ELR (cell line): ENCODE data around the gene SH3D19.
"Not testable (repeated sequence)": the region's sequence is repeated elsewhere in the genome, so short reads cannot be mapped to it uniquely, and the experiment has no call there.

Experiments
- DNase-seq: peaks from one replicate; pipeline ENCODE4 v3.0.0-alpha.2; 2015; ENCODE audit warnings: low read depth

The SH3D19 gene

DNA sequence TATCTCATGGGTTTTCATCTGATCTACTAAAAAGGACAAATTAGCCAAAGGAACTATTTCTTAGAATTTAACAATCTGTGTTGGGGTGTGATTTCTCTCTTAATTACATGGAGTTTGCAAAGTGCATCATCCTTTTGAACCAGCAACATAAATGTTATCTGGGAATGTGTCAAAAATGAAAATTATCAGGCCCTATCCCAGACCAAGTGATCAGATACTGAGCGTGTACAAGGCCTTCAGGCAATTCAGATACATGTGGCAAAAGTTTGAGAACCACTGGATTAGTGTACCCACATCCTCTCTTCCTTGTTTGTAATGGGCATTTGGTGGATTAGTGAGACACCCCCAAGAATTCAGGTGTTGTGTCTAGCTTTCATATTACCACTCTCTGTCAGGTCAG, 3.8 kb downstream of the SH3D19 start:
- DNase-seq: no peak

DNA sequence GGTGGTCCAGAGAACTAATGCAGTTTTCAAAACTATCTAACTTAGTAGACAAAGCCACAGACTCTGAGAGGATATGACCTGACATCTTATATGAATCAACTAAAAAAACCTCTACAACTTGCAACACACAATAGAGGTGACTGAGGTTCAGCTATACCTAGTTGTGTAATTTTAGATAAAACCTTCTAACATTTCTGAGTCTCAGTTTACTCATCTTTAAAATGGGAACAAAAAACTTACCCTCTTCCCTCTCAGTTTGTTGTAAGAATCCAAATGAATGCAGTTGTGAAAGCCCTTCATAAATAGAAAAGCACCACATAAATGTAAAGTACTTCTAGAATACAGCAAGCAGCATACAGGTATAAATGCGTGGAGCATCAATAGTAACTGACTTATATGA, 5.9 kb downstream of the SH3D19 start:
- no peak for DNase-seq

DNA sequence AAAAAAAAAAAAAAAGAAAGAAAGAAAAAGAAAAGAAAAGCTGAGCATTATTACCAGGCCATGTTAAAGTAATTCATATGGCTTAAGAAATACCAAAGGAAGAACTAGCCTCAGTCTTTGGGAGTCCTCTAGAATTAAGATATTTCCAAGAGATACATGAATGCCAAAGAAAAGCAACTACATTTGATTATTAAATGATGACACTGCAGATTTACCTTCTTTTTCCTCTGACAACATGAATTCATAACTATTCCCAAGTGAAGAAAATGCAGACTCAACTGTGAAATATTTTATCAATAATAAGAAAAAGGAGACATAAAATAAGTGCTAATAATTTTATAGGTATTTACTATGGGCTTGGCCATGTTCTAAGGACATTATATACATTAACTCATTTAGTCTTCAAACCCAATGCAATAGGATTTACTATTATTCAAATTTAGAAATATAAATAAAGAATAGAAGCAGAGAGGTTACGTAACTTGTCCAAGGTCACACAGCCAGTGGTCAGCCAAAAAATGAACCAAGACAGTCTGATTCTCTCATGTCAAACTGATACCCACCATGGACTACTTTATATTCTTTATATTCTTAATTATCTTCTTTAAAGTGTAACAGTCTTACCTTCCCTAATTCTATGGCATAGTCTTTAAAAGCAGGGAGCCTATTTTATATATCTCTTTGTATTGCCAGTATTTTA, 6.9 kb downstream of the SH3D19 start:
- no peak for DNase-seq

DNA sequence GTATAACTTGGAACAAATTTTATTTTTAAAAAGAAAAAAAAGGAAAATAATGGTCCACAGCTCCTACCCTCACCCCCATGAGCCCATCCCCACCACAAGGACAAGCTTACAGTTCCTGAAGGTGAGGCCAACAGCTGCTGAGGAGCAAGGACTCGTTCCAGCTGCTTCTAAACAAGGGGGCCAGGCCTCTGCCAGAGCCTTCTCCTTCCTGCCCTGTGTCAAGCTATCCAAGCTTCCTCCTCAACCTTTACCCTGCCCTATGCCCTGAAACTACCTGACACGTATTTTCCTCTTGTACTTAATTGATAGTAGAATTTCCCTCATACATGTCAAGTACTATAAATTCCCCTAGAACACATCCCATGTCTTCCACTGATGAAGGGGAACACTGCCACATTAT, 8.8 kb downstream of the SH3D19 start:
- DNase-seq: no peak

DNA sequence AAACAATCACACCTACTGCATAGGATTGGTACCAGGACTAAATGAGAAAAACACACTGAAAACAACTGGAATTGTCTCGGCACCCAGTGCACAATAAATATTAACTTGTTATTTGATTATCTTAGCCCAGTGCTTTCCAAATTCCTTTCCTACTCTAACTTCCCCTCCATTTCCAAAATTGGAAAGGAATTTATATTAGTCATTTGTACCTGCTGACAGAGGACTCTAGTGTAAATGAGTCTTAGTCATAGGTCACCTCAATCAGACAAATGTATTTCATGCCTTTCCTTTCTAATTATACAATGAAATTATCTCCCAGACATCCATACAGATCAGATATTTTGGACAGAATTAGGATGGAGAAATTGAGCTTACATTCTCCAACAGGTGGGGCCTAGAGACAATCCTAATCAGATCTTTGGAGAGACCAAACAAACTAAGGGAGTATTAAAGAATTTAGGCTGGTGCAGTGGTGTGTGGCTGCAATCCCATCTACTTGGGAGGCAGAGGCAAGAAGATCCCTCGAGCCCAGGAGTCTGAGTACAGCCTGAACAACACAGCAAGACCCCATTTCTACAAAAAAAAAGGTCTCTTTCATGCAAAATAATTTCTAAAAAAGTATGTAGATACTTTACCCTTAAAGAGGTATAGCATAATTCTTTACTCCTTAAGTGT, 10.1 kb downstream of the SH3D19 start:
- DNase-seq: peak; percentile 17

DNA sequence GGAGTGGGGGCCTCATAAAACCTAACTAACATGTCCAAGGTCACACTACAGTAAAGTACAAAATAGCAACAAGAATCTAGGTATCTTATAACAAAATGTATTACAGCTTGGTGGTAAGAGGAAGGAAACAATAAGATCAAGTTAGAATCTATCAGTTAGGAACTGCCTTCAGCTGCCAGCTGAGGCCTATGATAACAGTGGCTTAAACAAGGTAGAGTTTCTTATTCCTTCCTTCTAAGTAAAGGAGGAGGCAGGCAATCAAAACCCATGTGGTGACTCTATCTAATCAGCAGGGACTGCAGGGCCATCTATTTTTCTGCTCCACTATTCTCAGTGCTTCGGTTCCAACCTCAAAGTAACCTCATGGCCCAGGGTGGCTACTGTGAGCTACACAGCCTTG, 10.9 kb downstream of the SH3D19 start:
- DNase-seq: no peak

DNA sequence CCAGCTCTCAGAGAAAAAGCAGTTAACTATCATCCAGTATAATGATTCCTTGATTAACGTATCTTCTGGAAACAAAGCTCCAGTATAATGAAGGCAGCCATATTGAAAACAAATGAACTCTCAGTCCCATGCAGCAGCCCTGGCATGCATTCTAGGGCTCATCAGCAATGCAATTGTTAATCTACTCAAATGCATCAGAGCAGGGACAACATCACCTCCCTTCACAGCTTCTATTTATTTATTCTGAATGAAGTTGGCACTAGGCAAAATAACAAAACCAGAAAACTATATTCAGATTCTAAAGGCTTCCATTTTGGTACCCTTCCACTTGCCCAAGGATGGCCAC, 11.4 kb downstream of the SH3D19 start:
- no peak for DNase-seq

DNA sequence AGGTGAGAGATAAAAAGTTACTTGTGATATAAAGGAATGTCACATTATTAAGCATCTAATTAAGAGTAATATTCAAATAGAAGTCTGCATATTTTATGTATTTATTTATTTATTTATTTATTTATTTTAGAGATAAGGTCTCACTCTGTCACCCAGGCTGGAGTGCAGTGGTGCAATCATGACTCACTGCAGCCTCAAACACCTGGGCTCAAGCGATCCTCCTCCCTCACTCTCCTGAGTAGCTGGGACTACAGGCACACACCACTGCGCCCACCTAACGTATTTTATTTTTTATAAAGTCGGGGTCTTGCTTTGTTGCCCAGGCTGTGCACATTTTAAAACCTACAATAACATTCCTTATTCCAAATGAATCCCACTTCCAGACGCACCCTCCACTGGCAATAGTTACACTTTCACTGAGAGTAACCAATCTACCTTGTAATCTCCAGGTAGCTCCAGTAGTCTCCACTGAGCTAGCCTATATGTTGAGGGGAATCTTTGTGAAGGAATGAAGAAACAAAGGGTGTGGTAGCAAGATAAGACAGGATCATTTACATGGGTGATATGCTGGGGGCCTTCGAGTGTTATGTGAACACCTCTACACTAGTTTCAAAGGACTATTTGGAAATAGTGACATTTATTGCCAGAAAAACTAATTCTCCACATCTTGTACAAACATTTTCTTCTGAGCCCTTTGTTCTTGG, 11.9 kb downstream of the SH3D19 start:
- DNase-seq: no peak

DNA sequence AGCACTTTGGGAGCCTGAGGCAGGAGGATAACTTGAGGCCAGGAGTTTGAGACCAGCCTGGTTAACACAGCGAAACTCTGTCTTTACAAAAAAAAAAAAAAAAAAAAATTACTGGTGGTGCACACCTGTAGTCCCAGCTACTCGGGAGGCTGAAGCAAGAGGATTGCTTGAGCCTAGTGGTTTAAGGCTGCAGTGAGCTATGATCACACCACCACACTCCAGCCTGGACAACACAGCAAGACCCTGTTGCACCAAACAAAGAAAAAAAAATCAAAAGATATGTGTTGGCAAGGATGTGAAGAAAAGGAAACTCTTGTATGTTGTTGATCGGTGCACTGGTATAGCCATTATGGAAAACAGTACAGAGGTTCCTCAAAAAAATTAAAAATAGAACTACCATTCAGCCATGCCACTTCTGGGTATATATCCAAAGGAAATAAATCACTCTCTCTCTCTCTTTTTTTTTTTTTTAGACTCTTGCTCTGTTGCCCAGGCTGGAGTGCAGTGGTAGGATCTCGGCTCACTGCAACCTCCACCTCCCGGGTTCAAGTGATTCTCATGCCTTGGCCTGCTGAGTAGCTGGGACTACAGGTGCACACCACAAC, 15.2 kb downstream of the SH3D19 start:
- DNase-seq: no peak

DNA sequence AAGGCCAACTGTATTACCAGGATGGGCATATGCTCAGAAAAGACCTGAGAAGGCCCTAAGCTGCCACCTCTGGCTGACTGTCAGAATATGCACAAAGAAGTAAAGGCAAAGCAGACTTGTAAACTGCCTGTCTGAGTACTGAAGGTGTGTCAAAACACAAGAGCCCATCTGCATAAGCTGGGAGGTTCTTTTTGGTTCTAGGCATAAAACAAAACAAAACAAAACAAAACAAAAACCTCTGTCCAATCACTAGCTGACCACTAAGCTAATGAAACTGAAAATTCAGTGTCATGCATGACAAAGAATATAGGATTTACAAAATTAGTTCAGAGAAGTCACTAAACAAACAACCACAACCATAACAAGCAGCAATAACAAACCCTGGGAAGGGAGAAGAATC, 20.6 kb downstream of the SH3D19 start:
- DNase-seq: peak; percentile 8

DNA sequence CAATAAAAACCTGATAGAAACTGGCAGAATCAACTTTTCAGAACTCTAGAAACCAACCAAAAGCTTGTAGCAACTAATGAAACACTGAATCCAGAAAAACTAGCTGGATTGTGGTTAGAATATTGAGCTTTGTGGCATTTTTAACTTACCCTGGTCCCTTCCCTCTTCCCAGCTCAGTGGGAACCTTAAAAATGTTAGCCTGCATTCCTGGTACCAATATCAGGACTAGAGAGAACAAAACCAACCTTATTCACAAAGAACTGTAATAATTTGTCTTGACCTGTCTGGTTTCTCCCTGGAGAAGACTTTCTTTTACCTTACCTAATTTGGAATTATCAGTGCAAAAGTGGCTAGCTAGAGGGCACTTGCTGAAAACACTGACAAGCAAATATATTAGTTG, 21.2 kb downstream of the SH3D19 start:
- no peak for DNase-seq

DNA sequence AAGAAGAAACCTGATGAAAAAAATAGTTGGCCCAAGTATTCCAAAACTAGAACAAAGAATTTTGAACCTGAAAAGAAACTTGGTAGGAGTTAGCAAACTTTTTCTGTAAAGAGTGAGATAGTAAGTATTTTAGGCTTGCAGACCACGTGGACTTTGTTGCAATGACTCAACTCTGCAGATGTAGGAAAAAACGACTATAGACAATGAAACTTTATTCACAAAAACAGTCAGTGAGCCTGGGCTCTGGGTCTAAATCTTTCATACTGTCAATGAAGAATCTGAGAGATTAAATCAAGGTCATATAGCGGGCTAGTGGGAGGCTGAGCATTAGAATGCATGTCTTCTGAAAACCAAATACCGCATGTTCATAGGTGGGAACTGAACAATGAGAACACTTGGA, 23.0 kb downstream of the SH3D19 start:
- no peak for DNase-seq

DNA sequence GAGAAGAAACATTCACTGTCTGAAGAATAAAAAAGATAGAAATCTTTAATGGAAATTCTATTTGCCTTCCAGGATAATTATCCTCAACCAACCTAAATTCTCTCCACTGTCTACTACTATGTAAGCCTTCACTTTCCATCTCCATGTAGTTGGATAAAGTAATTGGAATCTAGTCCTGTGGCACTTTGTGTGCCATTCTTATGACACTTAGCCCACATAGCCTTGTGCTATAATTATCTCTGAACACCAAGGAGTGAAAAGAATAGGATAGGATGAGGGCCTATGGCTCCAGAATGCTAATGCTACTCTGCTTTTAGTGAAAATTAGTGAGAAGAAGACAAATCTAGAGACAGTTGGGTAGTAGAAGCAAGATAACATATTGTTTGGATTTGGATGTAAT, 28.2 kb downstream of the SH3D19 start:
- DNase-seq: no peak

DNA sequence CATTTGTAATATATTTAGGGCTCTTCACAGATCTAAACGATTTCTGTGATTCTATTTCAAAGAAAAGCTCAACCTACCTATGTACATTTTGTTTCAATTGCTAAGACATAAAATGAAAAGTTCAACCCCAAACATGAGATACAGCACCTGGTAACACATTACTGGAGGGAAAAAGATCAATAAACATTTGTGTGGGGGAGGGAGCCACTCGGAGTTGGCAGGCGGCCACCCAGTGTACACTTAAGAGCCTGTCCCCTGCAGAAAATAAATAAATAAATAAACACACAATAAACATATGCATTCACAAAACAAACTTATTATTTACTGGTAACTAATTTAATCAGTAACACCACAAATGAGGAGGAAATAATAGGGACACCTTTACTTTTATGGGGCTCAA, 29.2 kb downstream of the SH3D19 start:
- no peak for DNase-seq

DNA sequence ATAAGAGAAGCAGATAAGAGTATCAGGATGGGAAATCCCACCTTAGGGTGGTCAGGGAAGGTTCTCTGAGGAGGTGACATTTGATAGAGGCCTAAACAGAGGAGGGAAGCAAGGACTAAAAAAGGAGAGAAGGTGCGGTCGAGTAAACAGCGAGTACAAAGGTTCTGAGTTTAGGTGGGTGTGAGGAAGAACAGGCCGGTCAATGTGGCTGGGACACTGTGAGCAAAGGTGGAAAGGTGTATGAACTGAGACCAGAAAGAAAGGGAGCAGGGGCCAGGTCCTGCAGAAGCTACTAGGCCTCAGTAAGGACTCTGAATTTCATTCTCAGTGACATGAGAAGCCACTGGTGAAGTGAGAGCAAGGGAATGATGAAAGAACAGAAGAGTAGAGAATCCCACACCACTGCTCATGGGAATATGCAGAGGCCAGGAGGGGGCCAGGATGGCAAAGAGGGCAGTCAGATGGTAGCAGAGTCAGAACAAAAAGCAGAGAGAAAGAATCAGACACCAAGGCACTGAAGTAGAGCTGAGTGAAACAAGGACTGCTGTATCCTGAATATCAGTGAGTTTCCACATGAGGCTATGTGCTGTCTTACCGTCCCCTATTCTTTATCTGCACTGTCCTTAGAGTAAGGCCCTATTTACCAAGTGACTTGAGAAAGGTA, 30.4 kb downstream of the SH3D19 start:
- DNase-seq: no peak

DNA sequence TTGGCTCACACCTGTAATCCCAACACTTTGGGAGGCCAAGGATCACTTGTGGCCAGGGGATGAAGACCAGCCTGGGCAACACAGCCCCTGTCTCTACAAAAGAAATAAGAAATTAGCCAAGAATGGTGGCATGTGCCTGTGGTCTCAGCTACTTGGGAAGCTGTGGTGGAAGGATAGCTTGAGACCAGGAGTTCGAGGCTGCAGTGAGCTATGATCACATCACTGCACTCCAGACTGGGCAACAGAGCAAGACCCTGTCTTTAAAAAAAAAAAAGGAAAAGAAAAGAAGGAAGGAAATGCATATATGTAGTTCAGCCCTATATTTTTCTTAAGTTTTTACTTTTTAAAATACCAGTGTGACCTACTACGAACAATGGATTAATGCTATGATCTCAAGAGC, 33.4 kb downstream of the SH3D19 start:
- DNase-seq: no peak

DNA sequence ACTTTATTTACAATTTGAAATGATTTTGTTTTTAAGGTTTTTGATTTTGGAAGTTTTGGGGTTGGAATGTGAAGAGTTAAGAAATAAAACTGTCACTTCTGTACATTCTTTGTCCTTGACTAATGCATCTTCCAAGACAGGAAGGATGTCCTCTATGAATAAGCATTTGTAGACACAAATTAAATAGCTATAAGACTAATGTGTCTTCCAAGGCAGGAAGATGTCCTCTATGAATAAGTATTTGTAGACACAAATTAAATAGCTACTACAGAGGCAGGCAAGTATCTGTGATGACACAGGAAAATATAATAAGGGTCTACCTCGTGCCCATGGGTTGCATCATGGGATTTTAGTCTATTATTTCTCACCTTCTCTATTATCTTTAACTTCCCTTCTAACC, 33.9 kb downstream of the SH3D19 start:
- DNase-seq: peak; percentile 53

DNA sequence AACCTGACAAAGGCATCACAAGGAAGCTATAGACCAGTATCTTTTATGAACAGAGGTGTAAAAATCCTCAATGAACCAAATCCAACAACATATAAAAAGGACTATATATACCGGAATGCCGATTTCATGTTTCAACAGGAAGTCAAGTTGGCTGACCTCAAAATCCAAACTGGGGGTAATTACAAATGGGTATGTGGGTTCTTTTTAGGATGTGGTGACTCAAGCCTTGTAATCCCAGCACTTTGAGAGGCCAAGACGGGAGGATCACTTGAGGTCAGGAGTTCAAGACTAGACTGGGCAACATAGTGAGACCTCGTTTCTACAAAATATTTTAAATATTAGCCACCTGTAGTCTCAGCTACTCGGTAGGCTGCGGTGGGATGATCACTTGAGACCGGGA, 38.0 kb downstream of the SH3D19 start:
- peak; percentile 20 for DNase-seq

DNA sequence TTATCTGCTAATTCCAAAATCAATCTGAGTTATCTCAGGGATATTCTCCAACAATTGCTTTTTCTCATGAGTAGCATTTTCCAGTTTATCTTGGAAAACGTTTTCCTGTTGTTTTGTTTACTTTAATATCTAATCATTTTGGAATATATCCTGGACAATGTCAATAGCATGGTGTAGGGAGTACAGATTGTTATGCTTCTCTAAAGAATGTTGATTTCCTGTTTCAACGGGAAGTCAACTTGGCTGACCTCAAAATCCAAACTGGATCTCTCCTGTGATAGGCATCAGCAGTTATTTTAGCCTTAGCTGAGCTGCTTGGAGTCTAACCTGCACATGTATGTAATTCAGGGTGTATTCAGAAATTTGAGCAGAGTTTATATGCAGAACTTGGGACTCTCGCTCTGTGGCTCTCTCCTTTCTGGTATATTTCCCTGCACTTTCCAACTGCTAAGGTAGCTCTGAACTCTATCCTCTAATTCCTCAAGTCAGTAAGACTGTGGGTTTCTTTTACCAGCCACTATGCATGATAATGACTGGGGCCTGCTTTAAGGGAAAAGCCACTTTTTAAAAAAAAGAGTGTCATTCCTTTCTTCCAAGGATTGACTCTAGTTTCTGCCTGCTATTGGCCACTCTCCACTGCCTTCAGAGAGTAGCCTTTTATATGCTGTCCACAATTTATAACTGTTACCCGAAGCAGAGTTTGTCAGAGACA, 40.7 kb downstream of the SH3D19 start:
- no peak for DNase-seq

DNA sequence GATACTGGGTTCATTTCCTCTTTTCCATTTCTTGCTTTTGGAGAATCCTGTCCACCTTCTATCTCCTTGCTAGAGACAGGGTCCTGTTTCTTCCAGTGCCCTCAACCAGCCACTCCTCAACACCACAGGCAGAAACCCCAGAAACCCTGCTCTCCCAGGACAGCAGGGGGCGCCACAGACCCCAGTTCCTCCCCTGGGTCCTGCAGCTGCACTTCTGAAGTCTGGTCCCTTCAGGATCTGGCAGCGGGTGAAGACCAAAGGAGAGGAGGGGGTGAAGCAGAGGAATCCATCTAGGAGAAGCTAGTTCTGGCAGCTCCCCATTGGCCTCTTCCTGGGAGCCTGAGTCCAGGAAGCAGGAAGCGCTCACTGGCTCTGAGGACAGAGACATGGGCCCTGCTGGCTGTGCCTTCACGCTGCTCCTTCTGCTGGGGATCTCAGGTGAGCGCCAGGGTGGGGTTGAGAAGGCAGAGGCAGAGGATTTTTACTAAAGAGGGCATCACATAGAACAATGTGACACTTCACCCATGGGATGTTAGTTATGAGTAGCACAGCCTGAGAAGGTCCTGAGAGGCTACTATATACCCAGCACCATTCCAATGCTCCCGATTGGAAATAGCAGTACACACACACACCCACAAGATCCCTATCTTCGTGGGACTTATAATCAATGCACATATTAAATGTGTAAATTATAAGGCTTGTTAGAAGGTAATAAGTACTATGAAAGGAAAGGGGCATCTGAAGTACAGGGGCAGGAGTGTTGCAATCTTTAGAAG, 48.4 kb downstream of the SH3D19 start, which contains the start of gene PRSS48:
PRSS48 (plus strand) TSS at position 375 of the 776 bp plus-strand sequence; CDS start at position 387, 12 bp downstream.
- DNase-seq: peak; percentile 52

DNA sequence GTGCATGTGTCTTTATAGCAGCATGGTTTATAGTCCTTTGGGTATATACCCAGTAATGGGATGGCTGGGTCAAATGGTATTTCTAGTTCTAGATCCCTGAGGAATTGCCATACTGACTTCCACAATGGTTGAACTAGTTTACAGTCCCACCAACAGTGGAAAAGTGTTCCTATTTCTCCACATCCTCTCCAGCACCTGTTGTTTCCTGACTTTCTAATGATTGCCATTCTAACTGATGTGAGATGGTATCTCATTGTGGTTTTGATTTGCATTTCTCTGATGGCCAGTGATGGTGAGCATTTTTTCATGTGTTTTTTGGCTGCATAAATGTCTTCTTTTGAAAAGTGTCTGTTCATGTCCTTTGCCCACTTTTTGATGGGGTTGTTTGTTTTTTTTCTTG, 56.5 kb downstream of the SH3D19 start:
- DNase-seq: not testable (repeated sequence)
